Smooth muscle cell (in vitro differentiated cells): Measurements from ENCODE around the gene RASSF8. TPM values are rescaled to one million over a fixed set of nuclear protein-coding genes. Genes with fewer than 3 reads are reported as not detected.

Source experiments
- DNase-seq: peaks from one replicate; lab custom pipeline; 2025; ENCODE audit not compliant: unreplicated experiment; lab: John Stamatoyannopoulos, UW
- H2AFZ ChIP-seq: fragments of 200-600 bp; sonication (generic); 2 replicates; pipeline ENCODE4 v1.6.0; 2016; ENCODE audit warnings: antibody characterized with exemption, low read depth, mild to moderate bottlenecking
- H3F3A ChIP-seq: fragments of 200-600 bp; sonication (generic); 2 replicates; pipeline ENCODE4 v1.6.0; 2017; ENCODE audit warnings: antibody characterized with exemption, low read depth
- H3K27ac ChIP-seq: fragments of 200-600 bp; sonication (generic); 2 replicates; pipeline ENCODE4 v1.5.1; 2016; ENCODE audit warnings: low read depth, mild to moderate bottlenecking
- H3K27me3 ChIP-seq: fragments of 200-600 bp; sonication (generic); 2 replicates; pipeline ENCODE4 v1.6.1; 2016; ENCODE audit warnings: low read depth, mild to moderate bottlenecking
- H3K36me3 ChIP-seq: fragments of 200-600 bp; sonication (generic); 2 replicates; pipeline ENCODE4 v1.5.1; 2016; ENCODE audit warnings: low read depth
- H3K4me1 ChIP-seq: fragments of 200-600 bp; sonication (generic); 2 replicates; pipeline ENCODE4 v1.5.1; 2016; ENCODE audit warnings: low read depth
- H3K4me2 ChIP-seq: fragments of 200-600 bp; sonication (generic); 2 replicates; pipeline ENCODE4 v1.6.0; 2016; ENCODE audit warnings: mild to moderate bottlenecking
- H3K4me3 ChIP-seq: fragments of 200-600 bp; sonication (generic); 2 replicates; pipeline ENCODE4 v1.5.1; 2016; ENCODE audit warnings: mild to moderate bottlenecking
- H3K79me2 ChIP-seq: fragments of 200-600 bp; sonication (generic); 2 replicates; pipeline ENCODE4 v1.6.0; 2016; ENCODE audit warnings: low read depth, mild to moderate bottlenecking
- H3K9ac ChIP-seq: fragments of 200-600 bp; sonication (generic); 2 replicates; pipeline ENCODE4 v1.6.0; 2016; ENCODE audit warnings: low read depth
- H3K9me3 ChIP-seq: fragments of 200-600 bp; sonication (generic); replicated peaks from 2 replicates; pipeline ENCODE4 v1.5.1; 2016; ENCODE audit warnings: low read depth
- H4K20me1 ChIP-seq: fragments of 200-600 bp; sonication (generic); 2 replicates; pipeline ENCODE4 v1.6.0; 2016; ENCODE audit warnings: low read depth
- WGBS: methylation state at CpG from one replicate; pipeline ENCODE4 v1.1.7; 2016; ENCODE audit warnings: low lambda C conversion rate; 5-methylcytosine and 5-hydroxymethylcytosine counted together
- polyA plus RNA-seq: library from polyadenylated mRNA; unstranded; fragments of >200 nt; fragmentation: Nextera tagmentation; extraction: Ambion mirVana; gene quantifications from 2 replicates; pipeline ENCODE4 v1.2.1, GENCODE V29; 2016
- total RNA-seq: library from RNA; depleted of rRNA; stranded (reverse); fragments of >200 nt; gene quantifications from 2 replicates; pipeline ENCODE4 v1.2.3, GENCODE V29; 2014
- TF ChIP-seq, protein P1 (sequence below): fragments of 200-600 bp; sonication (generic); IDR thresholded peaks from 2 replicates; pipeline ENCODE4 v1.5.1; 2017; ENCODE audit warnings: borderline replicate concordance, mild to moderate bottlenecking, antibody characterized with exemption; ENCODE audit not compliant: insufficient read depth, poor library complexity, severe bottlenecking

Gene RASSF8
- total and polyA plus RNA-seq, 2 experiments from 2014 or later: 9.8 to 29.8 TPM

DNA sequence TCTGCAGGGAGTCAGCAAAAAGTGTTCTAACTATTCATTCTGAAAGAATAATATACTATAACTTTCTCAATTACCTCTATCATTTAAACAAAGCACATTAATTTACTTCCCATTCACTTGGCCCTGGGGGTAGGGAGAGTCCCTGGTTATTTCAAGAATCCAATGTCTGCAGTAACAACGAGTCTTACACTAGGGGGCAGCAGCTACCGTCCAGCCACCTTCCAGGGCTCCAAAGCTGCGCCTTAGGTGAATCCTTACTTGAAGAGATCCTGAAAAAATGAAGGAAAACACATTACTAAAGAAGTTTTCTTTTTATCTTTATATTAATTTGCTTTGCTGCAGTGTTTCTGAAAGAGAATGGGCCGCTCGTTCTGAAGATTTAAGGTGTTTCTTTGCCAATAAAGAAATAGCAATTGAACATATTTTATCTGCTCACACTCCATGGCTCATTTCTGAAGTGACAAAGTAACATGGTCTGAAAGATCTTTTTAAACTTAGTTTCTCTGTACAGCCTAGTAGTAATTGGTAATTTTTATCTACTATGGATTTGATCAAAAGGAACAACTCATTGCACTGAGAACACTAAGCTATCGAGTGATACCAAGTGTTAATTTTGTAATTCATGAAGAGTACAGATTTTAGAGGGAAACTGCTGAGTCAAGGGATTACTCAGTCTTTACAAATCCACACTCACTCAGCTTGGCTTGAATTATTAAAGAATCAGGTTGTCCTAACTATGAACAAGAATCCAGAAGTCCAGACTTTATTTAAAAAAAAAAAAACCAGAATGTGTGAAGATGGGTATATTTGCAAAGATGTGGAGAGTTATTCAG lies 138.8 kb downstream of the RASSF8 start:
- 14% methylated on average over 6 of the region's 6 CpGs for WGBS
- H3K4me3 ChIP-seq: no peak overlapping the region
- H3K27ac ChIP-seq: no peak overlapping the region
- H3K79me2 ChIP-seq: no peaks in the 10 kb centered on the region
- H4K20me1 ChIP-seq: no peaks in the 10 kb centered on the region
- TF ChIP-seq, protein P1, sequence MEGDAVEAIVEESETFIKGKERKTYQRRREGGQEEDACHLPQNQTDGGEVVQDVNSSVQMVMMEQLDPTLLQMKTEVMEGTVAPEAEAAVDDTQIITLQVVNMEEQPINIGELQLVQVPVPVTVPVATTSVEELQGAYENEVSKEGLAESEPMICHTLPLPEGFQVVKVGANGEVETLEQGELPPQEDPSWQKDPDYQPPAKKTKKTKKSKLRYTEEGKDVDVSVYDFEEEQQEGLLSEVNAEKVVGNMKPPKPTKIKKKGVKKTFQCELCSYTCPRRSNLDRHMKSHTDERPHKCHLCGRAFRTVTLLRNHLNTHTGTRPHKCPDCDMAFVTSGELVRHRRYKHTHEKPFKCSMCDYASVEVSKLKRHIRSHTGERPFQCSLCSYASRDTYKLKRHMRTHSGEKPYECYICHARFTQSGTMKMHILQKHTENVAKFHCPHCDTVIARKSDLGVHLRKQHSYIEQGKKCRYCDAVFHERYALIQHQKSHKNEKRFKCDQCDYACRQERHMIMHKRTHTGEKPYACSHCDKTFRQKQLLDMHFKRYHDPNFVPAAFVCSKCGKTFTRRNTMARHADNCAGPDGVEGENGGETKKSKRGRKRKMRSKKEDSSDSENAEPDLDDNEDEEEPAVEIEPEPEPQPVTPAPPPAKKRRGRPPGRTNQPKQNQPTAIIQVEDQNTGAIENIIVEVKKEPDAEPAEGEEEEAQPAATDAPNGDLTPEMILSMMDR: peak; percentile 97
- no peak overlapping the region for H2AFZ ChIP-seq
- H3F3A ChIP-seq: no peaks in the 10 kb centered on the region
- H3K4me1 ChIP-seq: no peaks in the 10 kb centered on the region
- no peaks in the 10 kb centered on the region for H3K36me3 ChIP-seq
- H3K4me2 ChIP-seq: peak overlapping the region; percentile 19
- H3K9me3 ChIP-seq: no peaks in the 10 kb centered on the region
- H3K27me3 ChIP-seq: no peaks in the 10 kb centered on the region
- peak; percentile 9 for DNase-seq
- H3K9ac ChIP-seq: no peak overlapping the region

DNA sequence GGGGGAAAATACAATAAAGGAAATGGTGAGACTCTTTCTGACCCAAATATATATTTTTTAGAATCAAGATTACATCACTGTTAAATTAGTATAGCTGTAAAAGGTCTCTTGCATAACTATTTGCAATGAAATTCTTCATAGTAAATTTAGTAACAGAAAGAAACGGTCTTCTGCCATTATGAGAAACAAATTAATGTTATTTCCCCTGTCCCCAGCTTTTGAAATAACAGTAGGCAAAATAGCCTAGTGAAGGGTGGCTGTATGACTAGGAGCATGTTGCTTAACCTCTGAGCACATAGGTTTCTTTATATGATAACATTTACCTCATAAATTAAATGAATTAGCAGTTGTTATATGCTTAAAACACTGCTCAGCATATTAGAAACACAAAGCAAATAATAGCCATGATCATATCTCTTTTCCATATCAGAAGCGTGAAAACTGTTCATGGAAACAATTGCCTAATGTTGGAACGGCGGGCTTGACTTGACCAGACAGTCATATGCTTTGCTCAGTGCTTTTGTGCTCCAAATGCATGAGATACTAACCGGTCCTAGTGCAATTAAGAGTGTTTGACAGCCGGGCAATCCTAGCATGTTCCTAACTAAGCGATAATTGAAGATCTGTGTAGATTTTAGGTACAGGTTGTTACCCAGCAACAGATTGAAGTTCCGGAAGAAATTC lies 142.3 kb downstream of the RASSF8 start:
- no peaks in the 10 kb centered on the region for H3K4me1 ChIP-seq
- TF ChIP-seq, protein P1: no peak
- H3K36me3 ChIP-seq: no peaks in the 10 kb centered on the region
- no peak for DNase-seq
- H3K4me3 ChIP-seq: no peak overlapping the region
- no peaks in the 10 kb centered on the region for H3F3A ChIP-seq
- H3K9me3 ChIP-seq: no peaks in the 10 kb centered on the region
- no peak overlapping the region for H2AFZ ChIP-seq
- no peaks in the 10 kb centered on the region for H3K79me2 ChIP-seq
- H3K27ac ChIP-seq: no peak overlapping the region
- no peaks in the 10 kb centered on the region for H3K27me3 ChIP-seq
- no peaks in the 10 kb centered on the region for H4K20me1 ChIP-seq
- H3K9ac ChIP-seq: no peak overlapping the region
- 85% methylated on average over 8 of the region's 8 CpGs for WGBS
- H3K4me2 ChIP-seq: no peak overlapping the region

DNA sequence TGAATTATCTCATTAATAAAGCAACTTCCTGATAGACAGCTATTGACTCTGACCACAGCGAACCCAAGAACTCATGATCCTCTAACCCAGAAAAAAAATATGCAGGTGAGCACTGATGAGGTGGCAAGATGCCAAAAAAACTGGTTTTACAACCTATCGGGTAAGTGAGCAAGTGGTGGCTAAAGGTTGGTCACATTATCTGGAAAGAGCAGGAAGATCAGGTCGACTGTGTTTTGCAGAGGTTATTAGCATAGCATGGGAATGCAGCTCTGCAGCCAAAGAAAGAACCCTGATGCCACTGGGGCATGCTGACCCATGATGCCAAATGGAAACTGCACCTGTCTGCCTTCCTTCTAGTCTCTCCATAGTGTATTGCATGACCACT lies 142.9 kb downstream of the RASSF8 start:
- no peak overlapping the region for H2AFZ ChIP-seq
- no peaks in the 10 kb centered on the region for H3K9me3 ChIP-seq
- H3K4me1 ChIP-seq: no peaks in the 10 kb centered on the region
- H3K4me3 ChIP-seq: no peak overlapping the region
- no peak overlapping the region for H3K27ac ChIP-seq
- H3K9ac ChIP-seq: no peak overlapping the region
- TF ChIP-seq, protein P1: no peak
- H3K4me2 ChIP-seq: no peak overlapping the region
- H3K27me3 ChIP-seq: no peaks in the 10 kb centered on the region
- H4K20me1 ChIP-seq: no peaks in the 10 kb centered on the region
- no peak for DNase-seq
- no peaks in the 10 kb centered on the region for H3K79me2 ChIP-seq
- H3K36me3 ChIP-seq: no peaks in the 10 kb centered on the region
- 57% methylated on average over 3 of the region's 3 CpGs for WGBS
- H3F3A ChIP-seq: no peaks in the 10 kb centered on the region
